ENCODE data around the gene XDH.

The XDH gene

DNA sequence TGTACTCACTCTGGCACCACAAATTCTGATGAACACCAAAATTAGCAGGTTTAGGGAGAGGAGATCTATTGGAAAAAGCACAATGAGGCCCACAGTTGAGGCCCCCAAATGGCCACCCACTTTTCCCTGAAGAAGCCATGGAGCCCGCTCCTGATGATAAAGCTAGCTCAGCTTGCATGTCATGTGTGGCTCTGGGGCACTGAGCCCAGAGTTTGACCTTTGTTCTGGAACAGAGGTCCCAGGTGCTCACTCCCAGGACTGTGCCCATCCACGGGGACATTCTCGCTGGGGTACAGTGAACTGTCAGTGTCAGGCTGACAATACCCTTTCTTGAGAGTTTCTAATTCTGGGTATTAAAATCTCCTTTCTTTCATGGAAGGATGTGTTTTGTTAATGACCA is 36.2 kb downstream of the XDH start:
- Histone ChIP-seq H3K27me3 (ENCODE audit: insufficient read depth, low read depth, severe bottlenecking) (peaks cover 3% of the 10 kb centered on the region), H3K4me3 (ENCODE audit: low read depth, low read length) (no peak overlapping the region), H3K27ac (no peak overlapping the region), H3K36me3 (no peaks in the 10 kb centered on the region), H3K9me3 (ENCODE audit: severe bottlenecking) (peaks cover 7% of the 10 kb centered on the region)
- TF ChIP-seq, protein P1, sequence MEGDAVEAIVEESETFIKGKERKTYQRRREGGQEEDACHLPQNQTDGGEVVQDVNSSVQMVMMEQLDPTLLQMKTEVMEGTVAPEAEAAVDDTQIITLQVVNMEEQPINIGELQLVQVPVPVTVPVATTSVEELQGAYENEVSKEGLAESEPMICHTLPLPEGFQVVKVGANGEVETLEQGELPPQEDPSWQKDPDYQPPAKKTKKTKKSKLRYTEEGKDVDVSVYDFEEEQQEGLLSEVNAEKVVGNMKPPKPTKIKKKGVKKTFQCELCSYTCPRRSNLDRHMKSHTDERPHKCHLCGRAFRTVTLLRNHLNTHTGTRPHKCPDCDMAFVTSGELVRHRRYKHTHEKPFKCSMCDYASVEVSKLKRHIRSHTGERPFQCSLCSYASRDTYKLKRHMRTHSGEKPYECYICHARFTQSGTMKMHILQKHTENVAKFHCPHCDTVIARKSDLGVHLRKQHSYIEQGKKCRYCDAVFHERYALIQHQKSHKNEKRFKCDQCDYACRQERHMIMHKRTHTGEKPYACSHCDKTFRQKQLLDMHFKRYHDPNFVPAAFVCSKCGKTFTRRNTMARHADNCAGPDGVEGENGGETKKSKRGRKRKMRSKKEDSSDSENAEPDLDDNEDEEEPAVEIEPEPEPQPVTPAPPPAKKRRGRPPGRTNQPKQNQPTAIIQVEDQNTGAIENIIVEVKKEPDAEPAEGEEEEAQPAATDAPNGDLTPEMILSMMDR (IDR thresholded peaks at IDR 0.05; ENCODE audit: low read depth, low read length): no peak
- DNase-seq: no peak

DNA sequence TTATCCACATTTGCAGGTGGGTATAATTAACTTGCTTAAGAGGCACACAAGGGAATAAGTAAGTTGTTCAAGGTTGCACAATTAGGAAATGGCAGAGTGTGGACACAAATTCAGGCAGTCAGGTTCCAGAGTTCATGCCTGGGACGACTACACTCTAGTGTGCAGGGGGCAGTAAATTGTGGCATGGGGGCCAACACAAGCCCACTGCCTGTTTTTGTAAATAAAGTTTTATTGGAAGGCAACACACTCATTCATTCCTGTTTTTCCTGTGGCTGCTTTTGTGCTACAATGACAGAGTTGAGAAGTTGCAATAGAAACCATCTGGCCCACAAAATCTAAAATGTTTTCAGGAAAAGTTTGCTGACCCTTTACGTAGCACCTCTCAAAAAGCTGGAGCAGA is 41.4 kb downstream of the XDH start:
- H3K9me3 ChIP-seq (ENCODE audit: severe bottlenecking): peaks cover 7% of the 10 kb centered on the region
- no peak for DNase-seq
- TF ChIP-seq, protein P1 (IDR thresholded peaks at IDR 0.05; ENCODE audit: low read depth, low read length): no peak
- no peaks in the 10 kb centered on the region for H3K36me3 ChIP-seq
- no peak overlapping the region for H3K4me3 ChIP-seq (ENCODE audit: low read depth, low read length)
- no peak overlapping the region for H3K27ac ChIP-seq
- H3K27me3 ChIP-seq (ENCODE audit: insufficient read depth, low read depth, severe bottlenecking): peaks cover 3% of the 10 kb centered on the region

DNA sequence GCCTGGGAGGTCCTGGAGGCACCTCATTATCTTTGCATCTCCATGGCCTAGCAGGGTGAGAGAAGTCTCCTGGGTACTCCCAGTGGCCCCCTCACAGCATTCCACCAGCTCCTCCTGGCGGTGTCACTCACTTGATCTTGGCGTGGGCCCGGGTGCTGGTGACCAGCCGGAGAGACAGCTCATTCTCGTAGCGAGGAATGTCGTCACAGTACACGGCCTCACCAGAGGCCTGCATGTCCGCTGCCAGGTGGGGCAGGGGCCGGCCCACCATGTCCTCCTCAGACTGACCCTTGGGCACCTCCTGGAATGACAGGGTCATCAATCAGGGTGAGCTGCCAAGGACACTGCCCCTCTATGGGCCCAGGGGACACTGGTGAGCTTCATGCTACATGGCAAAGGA is 42.4 kb downstream of the XDH start:
- Histone ChIP-seq H3K4me3 (ENCODE audit: low read depth, low read length) (no peak overlapping the region), H3K27me3 (ENCODE audit: insufficient read depth, low read depth, severe bottlenecking) (peaks cover 3% of the 10 kb centered on the region), H3K36me3 (no peaks in the 10 kb centered on the region), H3K9me3 (ENCODE audit: severe bottlenecking) (peaks cover 7% of the 10 kb centered on the region), H3K27ac (no peak overlapping the region)
- TF ChIP-seq, protein P1 (IDR thresholded peaks at IDR 0.05; ENCODE audit: low read depth, low read length): no peak
- no peak for DNase-seq

DNA sequence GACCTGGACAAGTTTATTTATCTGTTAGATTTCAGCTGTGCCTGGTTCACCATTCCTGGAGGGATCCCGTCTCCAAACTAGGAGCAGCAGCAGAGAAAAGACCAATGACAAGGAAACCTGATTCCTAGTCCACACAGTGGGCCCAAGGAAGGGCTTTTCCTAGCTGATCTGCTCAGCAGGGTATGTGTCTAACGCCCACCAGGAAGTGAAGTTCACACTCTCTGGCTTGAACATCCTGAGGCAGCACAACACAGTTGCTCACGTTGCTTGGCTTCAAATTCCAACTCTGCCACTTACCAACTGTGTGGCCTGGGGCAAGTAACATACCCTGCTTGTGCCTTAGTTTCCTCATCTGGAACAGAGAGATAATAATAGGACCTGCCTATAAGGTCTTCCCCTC is 42.9 kb downstream of the XDH start:
- DNase-seq: no peak
- H3K4me3 ChIP-seq (ENCODE audit: low read depth, low read length): no peak overlapping the region
- H3K9me3 ChIP-seq (ENCODE audit: severe bottlenecking): peaks cover 7% of the 10 kb centered on the region
- no peaks in the 10 kb centered on the region for H3K36me3 ChIP-seq
- peaks cover 3% of the 10 kb centered on the region for H3K27me3 ChIP-seq (ENCODE audit: insufficient read depth, low read depth, severe bottlenecking)
- TF ChIP-seq, protein P1 (IDR thresholded peaks at IDR 0.05; ENCODE audit: low read depth, low read length): no peak
- no peak overlapping the region for H3K27ac ChIP-seq

DNA sequence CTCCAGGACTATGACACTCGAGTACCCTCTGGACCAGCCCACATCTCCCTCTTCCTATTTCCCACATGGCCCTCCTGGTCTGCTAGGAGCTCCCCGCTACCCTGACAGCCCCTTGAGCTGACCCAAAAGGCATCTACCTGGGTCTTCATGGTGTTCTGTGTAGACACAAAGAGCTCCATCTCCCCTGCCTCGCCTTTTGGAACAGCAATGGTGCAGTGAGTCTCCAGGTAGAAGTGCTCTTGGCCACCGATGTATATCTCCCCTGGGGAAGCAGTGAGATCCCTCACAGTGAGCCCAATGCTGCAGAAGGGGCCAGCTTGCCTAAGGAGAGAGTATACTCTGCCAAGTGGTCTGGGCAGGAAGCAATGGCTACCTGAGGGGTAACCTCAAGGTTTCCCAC is 47.8 kb downstream of the XDH start:
- TF ChIP-seq, protein P1 (IDR thresholded peaks at IDR 0.05; ENCODE audit: low read depth, low read length): no peak
- no peaks in the 10 kb centered on the region for H3K9me3 ChIP-seq (ENCODE audit: severe bottlenecking)
- no peak overlapping the region for H3K4me3 ChIP-seq (ENCODE audit: low read depth, low read length)

DNA sequence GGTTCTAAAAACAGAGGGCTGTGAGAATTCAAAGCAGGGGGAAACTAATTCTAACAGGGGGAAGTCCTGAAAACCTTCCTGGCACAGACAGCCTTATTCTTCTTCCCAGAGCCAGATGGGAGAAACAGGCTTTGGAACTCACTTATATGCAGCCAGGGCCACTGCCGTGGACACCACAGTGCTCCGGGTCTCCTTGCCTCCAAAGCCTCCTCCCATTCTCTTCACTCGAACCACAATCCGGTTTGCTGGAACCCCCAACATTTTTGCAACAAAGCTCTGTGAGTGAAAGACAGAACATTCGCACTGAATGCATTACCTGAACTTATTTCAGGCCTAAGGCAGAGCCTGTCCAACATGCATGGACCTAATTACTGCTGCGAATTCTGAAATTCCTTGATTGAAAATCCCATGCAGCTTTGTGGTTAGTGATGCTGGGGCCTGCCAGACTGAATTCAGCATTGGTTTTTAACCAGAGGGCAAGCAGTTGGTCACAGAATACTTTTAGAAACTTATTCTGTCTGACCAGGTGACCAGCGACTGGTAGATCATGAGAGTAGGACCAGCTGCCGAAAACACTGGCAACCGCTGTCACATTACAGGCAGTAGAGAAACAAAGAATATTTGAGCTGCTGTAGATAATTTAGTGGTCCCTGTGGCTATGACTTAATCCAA is 48.6 kb downstream of the XDH start:
- H3K9me3 ChIP-seq (ENCODE audit: severe bottlenecking): no peaks in the 10 kb centered on the region
- no peaks in the 10 kb centered on the region for H3K27me3 ChIP-seq (ENCODE audit: insufficient read depth, low read depth, severe bottlenecking)
- no peaks in the 10 kb centered on the region for H3K36me3 ChIP-seq
- no peak overlapping the region for H3K27ac ChIP-seq
- H3K4me3 ChIP-seq (ENCODE audit: low read depth, low read length): no peak overlapping the region
- no peak for DNase-seq
- TF ChIP-seq, protein P1 (IDR thresholded peaks at IDR 0.05; ENCODE audit: low read depth, low read length): no peak

More for the DNA sequence above, 47.8 kb downstream of the XDH start:
- no peak for DNase-seq
- Histone ChIP-seq H3K27ac (no peak overlapping the region), H3K36me3 (no peaks in the 10 kb centered on the region), H3K27me3 (ENCODE audit: insufficient read depth, low read depth, severe bottlenecking) (no peaks in the 10 kb centered on the region)
